ENCODE results near the gene NUTM2B.
A peak's percentile ranks its signal among the peaks of the same experiment; 100 is the strongest.
"Not testable (repeated sequence)": the region's sequence is repeated elsewhere in the genome, so short reads cannot be mapped to it uniquely, and the experiment has no call there.

The NUTM2B gene, protein sequence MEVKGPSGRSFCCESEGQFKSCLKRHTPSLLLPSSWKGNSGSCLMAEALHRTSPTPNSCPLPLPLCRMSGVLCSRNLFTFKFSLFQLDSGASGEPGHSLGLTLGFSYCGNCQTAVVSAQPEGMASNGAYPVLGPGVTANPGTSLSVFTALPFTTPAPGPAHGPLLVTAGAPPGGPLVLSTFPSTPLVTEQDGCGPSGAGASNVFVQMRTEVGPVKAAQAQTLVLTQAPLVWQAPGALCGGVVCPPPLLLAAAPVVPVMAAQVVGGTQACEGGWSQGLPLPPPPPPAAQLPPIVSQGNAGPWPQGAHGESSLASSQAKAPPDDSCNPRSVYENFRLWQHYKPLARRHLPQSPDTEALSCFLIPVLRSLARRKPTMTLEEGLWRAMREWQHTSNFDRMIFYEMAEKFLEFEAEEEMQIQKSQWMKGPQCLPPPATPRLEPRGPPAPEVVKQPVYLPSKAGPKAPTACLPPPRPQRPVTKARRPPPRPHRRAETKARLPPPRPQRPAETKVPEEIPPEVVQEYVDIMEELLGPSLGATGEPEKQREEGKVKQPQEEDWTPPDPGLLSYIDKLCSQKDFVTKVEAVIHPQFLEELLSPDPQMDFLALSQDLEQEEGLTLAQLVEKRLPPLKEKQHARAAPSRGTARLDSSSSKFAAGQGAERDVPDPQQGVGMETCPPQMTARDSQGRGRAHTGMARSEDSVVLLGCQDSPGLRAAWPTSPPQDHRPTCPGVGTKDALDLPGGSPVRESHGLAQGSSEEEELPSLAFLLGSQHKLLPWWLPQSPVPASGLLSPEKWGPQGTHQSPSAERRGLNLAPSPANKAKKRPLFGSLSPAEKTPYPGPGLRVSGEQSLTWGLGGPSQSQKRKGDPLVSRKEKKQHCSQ

DNA sequence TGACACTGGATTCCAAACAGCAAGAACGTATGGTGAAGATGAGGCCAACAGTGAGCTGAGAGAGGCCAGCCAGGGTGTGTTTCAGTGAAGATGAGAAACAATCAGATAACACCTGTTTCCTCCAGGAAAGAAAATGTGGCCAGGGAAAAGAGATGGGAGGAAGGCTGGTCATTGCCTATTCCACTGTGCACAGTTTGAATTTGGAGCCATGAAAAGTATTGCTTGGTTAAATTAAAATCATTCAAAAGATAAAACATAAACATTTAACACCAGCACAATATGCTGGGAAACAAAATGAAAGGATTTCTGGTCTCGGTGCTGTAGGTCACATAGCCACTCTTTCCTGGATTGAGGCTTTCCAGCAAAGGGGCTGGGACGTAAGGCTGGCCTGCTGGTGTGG, at the start of gene NUTM2B:
Gene NUTM2B (plus strand): TSS at position 301 of the 400 bp plus-strand sequence. CDS start 383 bp downstream, outside the sequence.
- DNase-seq (ENCODE audit: low read depth): not testable (repeated sequence)

DNA sequence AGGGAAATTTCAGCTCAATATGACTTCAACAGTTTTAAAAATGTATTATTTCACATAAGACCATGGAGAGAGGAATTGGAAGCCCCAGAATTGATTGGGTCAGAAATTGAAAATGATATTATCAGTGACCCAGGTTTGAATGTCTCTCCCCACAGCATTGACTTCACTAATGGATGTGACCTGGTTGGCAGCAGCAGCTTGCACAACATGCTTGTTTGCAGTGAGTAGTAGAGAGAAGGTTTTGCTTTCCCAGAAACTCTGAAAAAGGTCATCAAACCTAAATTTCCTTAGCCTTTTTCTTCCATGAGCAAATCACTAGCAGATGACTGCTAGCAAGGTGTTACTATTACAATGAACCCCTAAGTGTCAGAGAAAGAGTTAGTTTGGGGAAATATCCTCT, 39.7 kb upstream of the NUTM2B start:
- DNase-seq (ENCODE audit: low read depth); H3K4me3 ChIP-seq (ENCODE audit: control insufficient read depth, low read depth, low read length): not testable (repeated sequence)

More for the DNA sequence above, at the start of gene NUTM2B:
- H3K4me3 ChIP-seq (ENCODE audit: control insufficient read depth, low read depth, low read length): not testable (repeated sequence)

DNA sequence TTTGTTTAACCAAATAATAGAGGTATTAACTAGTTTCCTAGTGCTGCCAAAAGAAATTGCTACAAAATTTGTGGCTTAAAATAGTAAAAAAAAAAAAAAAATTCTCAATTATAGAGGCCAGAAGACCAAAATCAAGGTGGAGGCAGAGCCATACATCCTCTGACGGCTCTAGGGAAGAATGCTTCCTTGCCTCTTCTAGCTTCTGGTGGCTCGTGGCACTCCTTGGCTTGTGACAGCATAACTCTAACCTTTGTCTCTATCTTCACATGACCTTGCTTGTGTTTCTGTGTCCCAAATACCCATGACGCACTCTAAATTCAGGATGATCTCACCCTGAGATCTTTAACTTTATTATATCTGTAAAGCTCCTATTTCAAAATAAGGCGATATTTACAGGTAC, 38.3 kb upstream of the NUTM2B start:
- not testable (repeated sequence) for H3K4me3 ChIP-seq (ENCODE audit: control insufficient read depth, low read depth, low read length); DNase-seq (ENCODE audit: low read depth)

DNA sequence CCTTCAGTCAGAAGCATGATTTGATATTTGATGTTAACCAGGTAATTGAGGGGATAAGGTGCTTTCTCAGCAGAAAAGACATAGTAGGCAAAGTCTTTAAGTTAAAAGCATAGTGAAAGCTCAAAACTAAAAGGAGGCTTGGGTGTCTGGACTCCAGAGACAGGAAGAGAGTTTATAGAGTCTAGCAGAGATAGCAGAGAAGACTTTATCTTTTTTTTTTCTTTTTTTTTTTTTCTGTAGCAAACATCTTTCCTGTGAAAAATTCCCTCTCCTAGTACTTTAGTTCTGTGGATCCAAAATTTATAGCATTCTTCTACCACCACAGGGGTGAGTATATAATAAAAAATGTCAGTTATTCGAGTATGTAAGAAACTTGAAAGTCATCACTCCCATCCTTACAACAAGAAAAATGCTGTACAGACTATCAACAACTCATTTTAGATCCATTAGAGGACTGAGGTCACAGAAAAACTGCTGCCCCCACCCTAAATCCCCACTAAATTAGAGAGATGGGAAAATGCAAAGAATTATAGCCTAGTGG, 33.7 kb upstream of the NUTM2B start:
- DNase-seq (ENCODE audit: low read depth): peak; percentile 11
- not testable (repeated sequence) for H3K4me3 ChIP-seq (ENCODE audit: control insufficient read depth, low read depth, low read length)

DNA sequence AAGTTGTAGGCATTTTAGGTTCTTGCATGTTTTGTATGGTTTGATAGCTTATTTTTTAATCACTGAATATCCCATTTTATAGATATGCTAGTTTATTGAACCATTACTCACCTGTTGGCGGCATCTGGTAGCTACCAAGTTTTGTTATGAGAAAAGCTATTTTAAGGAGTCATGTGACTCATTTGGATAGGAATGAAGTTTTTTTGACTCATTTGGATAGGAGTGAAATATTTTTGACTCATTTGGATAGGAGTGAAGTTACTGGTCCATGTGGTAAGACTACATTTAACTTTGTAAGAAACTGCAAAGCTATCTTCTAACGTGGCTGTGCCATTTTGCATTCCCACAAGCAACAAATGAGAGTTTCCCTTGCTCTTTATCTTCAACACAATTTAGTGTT, 28.1 kb upstream of the NUTM2B start:
- not testable (repeated sequence) for H3K4me3 ChIP-seq (ENCODE audit: control insufficient read depth, low read depth, low read length)
- DNase-seq (ENCODE audit: low read depth): peak; percentile 4

DNA sequence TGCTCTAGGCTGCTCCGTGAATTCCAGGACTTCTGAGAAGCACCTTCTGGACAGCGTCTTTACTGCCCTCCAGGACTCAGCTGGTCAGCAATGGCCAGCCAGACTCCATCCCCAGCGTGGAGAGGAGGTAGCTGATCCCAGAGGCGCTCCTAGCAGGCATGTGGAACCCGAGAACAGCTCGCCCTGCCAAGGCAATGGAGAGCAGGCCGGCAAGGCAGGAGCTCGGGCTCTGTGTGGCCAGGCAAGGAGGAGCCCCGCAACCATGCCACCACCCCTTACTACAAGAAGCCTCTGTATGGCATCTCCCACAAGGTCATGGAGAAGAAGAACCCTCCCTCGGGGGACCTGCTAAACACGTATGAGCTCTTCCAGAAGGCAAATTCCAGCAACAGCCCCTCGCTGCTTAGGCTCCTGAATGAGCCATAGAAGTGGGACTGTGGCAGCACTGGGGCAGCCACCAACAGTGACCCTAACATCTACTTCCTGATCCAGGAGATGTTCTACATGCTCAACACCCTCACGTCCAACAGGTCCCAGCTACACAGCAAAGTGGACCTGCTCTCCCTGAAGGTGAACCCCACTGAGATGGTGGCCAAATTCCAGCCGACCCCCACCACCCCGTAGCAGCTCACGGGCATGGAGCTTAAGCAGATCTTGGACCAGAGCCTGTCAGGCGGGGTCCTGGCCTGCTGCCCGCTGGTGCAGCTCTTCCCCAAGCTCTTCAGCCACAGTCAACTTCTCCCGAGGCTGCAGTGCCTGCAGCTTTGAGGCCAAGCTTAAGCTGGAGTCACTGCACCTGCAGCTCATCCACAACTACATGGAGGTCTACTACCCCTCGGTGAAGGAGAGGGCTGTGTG, 19.8 kb upstream of the NUTM2B start:
- H3K4me3 ChIP-seq (ENCODE audit: control insufficient read depth, low read depth, low read length); DNase-seq (ENCODE audit: low read depth): not testable (repeated sequence)

DNA sequence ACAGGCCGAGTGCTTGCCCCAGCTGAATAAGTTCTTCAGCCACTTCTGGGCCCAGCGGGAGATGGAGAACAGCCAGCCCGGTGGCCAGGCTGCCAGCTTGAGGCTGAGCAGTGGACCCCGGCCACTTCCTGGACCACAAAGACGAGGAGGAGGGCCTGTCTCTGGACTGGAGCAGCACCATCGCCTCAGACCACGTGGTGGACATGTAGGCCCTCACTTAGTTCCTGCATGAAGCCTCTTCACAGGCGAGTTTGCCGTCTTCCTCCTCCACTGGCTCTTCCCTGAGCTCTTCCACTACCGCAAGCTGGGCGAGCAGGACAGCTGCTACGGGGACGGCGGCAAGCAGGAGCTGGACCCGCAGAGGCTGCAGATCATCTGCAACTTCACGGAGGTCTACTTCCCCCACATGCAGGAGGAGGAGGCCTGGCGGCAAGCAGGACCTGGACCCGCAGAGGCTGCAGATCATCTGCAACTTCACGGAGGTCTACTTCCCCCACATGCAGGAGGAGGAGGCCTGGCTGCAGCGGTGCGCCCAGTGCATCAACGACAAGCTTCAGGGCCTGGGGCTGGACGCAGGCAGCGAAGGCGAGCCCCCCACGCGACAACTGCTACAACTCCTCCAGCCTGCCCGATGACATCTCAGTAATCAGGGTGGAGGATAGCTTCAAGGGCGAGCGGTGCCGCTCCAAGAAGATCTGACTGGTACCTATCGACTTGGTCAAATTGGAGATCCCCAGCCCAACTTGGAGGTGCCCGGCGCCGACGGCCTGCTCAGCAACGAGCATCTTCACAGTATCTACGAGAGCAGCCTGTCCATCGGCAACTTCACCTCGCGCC, 18.9 kb upstream of the NUTM2B start:
- not testable (repeated sequence) for DNase-seq (ENCODE audit: low read depth); H3K4me3 ChIP-seq (ENCODE audit: control insufficient read depth, low read depth, low read length)

DNA sequence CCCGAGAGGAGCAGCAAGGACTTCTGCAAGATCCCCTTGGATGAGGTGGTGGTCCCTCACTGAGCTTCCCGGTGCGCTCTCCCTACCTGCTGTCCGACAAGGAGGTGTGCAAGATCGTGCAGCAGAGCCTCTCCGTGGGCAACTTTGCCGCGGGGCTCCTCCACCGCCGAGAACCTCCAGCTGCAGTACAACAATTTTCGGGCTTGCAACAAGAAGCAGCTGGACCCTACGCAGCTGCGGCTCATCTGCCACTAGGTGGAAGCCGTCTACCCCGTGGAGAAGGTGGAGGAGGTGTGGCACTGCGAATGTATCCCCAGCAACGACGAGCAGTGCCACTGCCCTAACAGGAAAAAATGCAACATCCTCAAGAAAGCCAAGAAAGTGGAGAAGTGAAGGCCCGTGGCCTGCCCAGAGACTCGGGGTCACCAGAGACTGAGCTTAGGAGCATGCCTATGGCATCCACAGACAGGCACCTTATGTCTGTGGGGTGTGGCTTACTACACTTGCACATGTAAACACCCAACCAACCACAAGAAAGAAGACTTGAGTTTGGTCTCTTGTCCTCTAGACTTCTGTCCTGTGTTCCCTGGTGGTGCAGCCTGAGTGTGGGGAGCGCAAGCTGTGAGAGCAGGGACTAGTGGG, 17.9 kb upstream of the NUTM2B start:
- not testable (repeated sequence) for DNase-seq (ENCODE audit: low read depth); H3K4me3 ChIP-seq (ENCODE audit: control insufficient read depth, low read depth, low read length)

DNA sequence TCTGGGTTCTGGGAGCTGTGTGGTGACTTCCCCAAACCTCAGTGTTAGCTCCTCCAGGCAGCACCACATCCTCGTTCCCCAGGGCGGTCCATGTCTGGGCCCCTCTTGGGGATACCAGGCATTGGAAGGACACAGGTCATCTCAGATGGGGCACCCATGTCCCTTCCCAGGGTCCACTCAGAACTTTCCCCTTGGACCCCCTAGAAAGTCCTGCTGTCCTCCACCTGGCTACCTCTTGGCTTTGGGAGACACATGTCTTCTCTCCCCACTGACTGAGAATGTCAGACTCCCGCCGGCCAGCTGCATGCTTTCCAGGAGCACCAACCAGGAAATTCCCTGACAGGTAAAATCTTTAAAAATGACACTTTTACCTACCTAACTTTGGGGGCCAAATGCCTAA, 16.4 kb upstream of the NUTM2B start:
- H3K4me3 ChIP-seq (ENCODE audit: control insufficient read depth, low read depth, low read length); DNase-seq (ENCODE audit: low read depth): not testable (repeated sequence)

DNA sequence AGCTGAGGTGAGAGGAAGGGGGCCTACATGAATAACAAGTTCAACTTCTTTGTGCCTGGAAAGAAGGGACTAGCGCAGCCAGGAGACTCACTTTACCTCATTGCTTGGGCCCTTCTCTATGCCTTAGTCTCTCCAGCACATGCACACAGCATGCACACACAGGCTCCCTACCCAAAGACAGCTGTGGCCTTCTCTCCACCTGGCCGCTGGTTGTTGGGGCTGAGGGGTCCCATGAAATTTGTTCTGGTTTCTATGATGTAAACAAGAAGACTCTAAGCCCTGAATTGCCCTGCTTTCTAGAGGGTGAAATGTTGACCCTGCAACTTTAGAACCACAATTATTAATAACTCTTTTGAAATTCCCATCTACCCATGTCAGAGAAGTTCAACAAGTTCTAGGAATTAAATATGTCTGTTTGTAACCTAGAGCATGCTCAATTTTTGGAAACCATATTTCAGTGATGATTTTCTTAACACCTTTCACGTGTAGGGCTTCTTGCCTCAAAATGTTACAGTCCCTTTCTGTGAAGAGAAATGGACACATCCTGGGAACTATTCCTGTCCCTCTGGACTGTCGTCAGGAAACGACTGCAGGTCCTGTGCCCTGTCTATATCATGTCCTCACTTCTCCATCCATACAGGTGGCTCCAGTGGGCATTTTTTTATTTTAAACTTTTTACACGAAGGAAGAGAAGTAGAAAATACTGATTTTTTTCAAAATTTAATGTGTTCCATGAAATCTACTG, 15.4 kb upstream of the NUTM2B start:
- H3K4me3 ChIP-seq (ENCODE audit: control insufficient read depth, low read depth, low read length); DNase-seq (ENCODE audit: low read depth): not testable (repeated sequence)

DNA sequence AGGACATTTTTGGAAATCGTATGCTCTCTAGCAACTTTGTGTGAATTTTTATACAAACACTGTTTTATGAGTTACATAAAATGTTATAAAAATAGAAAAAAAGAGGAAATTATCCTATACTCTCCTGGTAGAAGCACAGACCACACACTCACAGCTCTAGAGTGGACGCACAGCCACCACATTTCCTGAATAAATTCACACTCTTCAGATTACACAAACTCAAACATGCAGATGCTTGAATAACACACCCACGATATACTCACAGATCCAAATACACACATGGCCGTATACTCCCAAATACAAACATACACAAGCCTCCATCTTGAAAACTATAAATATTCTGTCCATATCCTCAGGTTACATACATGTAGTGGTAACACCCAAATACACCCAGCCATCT, 14.2 kb upstream of the NUTM2B start:
- DNase-seq (ENCODE audit: low read depth); H3K4me3 ChIP-seq (ENCODE audit: control insufficient read depth, low read depth, low read length): not testable (repeated sequence)

DNA sequence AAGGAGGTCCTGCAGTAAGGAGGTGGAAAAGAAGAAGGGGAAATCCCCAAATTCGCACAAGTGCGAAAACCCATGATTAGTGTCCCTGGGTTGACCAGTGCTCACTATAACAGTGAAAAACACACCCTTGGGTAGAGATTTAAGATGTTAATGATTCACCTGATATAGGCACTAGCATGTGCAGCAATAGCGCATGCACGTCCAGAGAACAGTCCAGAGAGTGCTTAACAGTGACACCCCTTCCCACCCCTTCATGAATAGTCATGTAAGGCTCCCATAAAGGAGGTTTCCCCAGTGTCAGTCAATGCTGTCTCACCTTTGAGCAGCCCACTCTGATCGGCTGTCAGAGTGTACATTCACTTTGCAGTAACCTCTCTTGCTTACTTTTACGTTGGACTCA, 6.4 kb upstream of the NUTM2B start:
- not testable (repeated sequence) for DNase-seq (ENCODE audit: low read depth); H3K4me3 ChIP-seq (ENCODE audit: control insufficient read depth, low read depth, low read length)

DNA sequence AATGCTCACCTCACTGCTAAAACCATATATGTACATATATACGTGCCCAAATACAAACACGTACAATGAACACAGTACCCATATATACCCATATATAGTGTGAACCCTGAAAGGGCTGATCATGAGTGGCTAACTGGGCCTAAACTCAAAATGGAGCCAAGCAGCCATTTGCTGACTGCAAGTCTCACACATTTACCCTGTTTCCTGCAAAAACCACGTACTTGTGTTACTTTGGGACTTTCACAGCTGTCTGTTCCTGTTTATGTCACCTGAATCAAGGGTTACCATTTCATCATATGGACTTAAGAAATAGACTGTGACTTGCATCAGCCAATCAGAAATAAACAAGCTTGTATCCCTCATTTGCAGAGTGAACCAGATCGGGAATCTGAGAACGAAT, 5.9 kb upstream of the NUTM2B start:
- not testable (repeated sequence) for H3K4me3 ChIP-seq (ENCODE audit: control insufficient read depth, low read depth, low read length); DNase-seq (ENCODE audit: low read depth)

DNA sequence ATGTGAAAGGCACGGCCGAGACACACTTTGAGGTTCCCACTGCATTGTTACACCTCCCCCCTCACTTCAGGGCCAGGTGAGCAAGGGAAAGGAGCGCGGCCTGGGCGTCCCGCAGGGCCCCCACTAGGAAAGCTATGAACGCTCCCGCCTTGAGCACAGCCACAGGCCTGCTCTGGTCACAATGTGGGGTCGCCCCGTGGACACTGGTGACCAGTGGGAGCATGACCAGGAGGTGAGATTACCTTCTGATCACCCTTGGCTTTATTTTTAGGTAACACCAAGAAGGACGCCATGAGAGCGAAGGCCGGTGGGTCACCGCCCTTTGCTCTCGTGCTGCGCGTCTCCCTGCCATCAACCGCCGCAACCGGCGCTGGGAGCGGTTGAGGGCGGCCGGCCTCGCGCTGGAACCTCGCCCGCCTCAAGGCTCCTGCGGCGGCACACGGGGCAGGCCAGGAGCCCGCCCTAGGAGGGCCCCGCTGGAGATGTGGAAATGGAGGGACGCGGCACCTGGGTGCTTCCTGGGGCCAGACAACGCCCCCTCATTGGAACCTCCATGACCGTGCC, 2.6 kb upstream of the NUTM2B start:
- not testable (repeated sequence) for DNase-seq (ENCODE audit: low read depth); H3K4me3 ChIP-seq (ENCODE audit: control insufficient read depth, low read depth, low read length)

DNA sequence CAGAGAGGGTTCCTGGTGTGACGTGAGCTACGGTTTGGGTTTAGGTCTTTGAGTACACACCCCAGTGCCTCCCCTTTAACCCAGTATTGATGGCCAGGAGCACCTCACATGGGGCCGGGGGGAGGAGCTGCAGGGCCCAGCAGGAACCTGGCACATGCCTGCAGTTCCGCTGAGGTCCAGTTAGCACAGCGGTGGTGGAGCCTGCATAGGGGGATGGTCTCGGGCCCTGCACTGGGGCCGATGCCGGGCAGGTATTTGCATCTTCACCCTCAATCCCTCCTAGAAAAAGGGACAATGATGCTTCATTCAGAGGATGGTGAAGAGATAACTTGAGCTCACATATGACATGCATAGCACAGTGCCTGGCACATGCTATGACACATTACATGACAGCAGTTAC, 4.0 kb downstream of the NUTM2B start:
- not testable (repeated sequence) for H3K4me3 ChIP-seq (ENCODE audit: control insufficient read depth, low read depth, low read length); DNase-seq (ENCODE audit: low read depth)

DNA sequence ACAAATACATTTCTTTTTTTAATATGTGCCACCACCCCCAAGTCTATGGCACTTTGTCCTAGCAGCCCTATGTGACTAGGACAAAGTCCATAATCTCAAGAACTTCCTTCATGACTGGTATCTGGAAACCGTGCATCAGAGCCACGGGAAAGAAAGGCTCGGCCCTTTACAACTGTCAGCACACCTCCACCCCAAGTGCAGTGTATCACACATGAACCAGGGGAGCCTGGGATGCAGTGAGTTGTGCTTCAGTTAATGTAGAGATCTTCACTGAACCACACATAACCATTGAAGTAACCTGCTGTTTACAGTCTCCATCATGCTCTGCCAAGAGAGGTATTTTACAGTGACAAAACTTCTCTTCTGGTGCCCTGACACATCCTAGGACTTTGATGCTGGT, 11.9 kb downstream of the NUTM2B start:
- not testable (repeated sequence) for H3K4me3 ChIP-seq (ENCODE audit: control insufficient read depth, low read depth, low read length); DNase-seq (ENCODE audit: low read depth)
